Muscle of leg (tissue), 11 donors: Measurements from ENCODE around the gene ZBTB24. TPM values are rescaled to one million over a fixed set of nuclear protein-coding genes. Genes with fewer than 3 reads are reported as not detected.
A peak's percentile ranks its signal among the peaks of the same experiment; 100 is the strongest.

ENCODE experiments used
- DNase-seq: peaks from one replicate; pipeline ENCODE4 v3.0.0; 2013
- H3K27ac ChIP-seq: one replicate; pipeline ENCODE4 v1.5.1; 2013; ENCODE audit warnings: mild to moderate bottlenecking, low read length, control low read depth
- H3K27me3 ChIP-seq: one replicate; pipeline ENCODE4 v1.6.1; 2013; ENCODE audit warnings: low read length; ENCODE audit not compliant: control insufficient read depth, insufficient read depth
- H3K36me3 ChIP-seq: one replicate; pipeline ENCODE4 v1.6.1; 2013; ENCODE audit warnings: low read length; ENCODE audit not compliant: control insufficient read depth, insufficient read depth
- H3K4me1 ChIP-seq: one replicate; pipeline ENCODE4 v1.6.1; 2013; ENCODE audit warnings: low read length; ENCODE audit not compliant: control insufficient read depth, insufficient read depth
- H3K4me3 ChIP-seq: one replicate; pipeline ENCODE4 v1.5.1; 2013; ENCODE audit warnings: low read length, control low read depth
- H3K9me3 ChIP-seq: replicated peaks from 2 replicates; pipeline ENCODE4 v1.6.1; 2013; ENCODE audit warnings: low read depth, low read length; ENCODE audit not compliant: control insufficient read depth
- WGBS: methylation state at CpG from one replicate; pipeline ENCODE4 v1.1.5; 2013; ENCODE audit warnings: missing lambda C conversion rate; ENCODE audit not compliant: insufficient coverage; 5-methylcytosine and 5-hydroxymethylcytosine counted together
- polyA plus RNA-seq, 8 donors: library from polyadenylated mRNA; unstranded; fragments of 120-200 nt; gene quantifications; one replicate each; pipeline versions ENCODE4 v1.2.1 to v1.2.3, GENCODE V29; 2013; ENCODE audit warnings: inconsistent platforms in 1 of 8, low replicate concordance in 1 of 8; ENCODE audit not compliant: insufficient read length in 8 of 8, insufficient read depth in 1 of 8
- total RNA-seq: library from RNA; stranded (reverse); fragments of 120-200 nt; gene quantifications from one replicate; pipeline ENCODE4 v1.2.4, GENCODE V29; 2013

ZBTB24 gene
- total and polyA plus RNA-seq, 9 donors = 4.4 to 6.2 (median 4.8) TPM

- DNase-seq = peak; percentile 43
- no CpG with 5 or more reads among the region's 3 CpGs for WGBS
- Histone ChIP-seq H3K27ac (peak overlapping the region; percentile 32), H3K4me3 (no peak overlapping the region), H3K9me3 (no peaks in the 10 kb centered on the region), H3K36me3 (peaks cover 11% of the 10 kb centered on the region), H3K4me1 (peaks cover 18% of the 10 kb centered on the region), H3K27me3 (no peaks in the 10 kb centered on the region)
Measured at GRCh38 chr6:109485266-109485935, 2.4 kb upstream of the ZBTB24 start.

- no peak overlapping the region for H3K4me3 ChIP-seq
- DNase-seq = peak; percentile 72
- H3K4me1 ChIP-seq = peaks cover 18% of the 10 kb centered on the region
- H3K9me3 ChIP-seq = no peaks in the 10 kb centered on the region
- H3K36me3 ChIP-seq = peaks cover 19% of the 10 kb centered on the region
- H3K27ac ChIP-seq = peak overlapping the region; percentile 64
- H3K27me3 ChIP-seq = no peaks in the 10 kb centered on the region
- WGBS = 41% methylated on average over 2 of the region's 3 CpGs
Measured at GRCh38 chr6:109484122-109484521, 1.1 kb upstream of the ZBTB24 start.

- no peak for DNase-seq
- no CpG with 5 or more reads among the region's 6 CpGs for WGBS
- Histone ChIP-seq H3K36me3 (peaks cover 19% of the 10 kb centered on the region), H3K27ac (peak overlapping the region; percentile 64), H3K9me3 (no peaks in the 10 kb centered on the region), H3K4me1 (peaks cover 18% of the 10 kb centered on the region), H3K4me3 (peak overlapping the region; percentile 44), H3K27me3 (no peaks in the 10 kb centered on the region)
Measured at GRCh38 chr6:109483735-109484057, 677 bp upstream of the ZBTB24 start.

GRCh38 chr6:109480993-109481480 lies 2.0 kb downstream of the ZBTB24 start:
- no peak for DNase-seq
- Histone ChIP-seq H3K9me3 (no peaks in the 10 kb centered on the region), H3K4me1 (peaks cover 18% of the 10 kb centered on the region), H3K36me3 (peaks cover 29% of the 10 kb centered on the region), H3K4me3 (no peak overlapping the region), H3K27ac (no peak overlapping the region), H3K27me3 (no peaks in the 10 kb centered on the region)
- WGBS = 93% methylated on average over 7 of the region's 7 CpGs

GRCh38 chr6:109478841-109479624 lies 4.0 kb downstream of the ZBTB24 start:
- DNase-seq = no peak
- Histone ChIP-seq H3K27me3 (no peaks in the 10 kb centered on the region), H3K4me1 (peaks cover 11% of the 10 kb centered on the region), H3K9me3 (no peaks in the 10 kb centered on the region), H3K36me3 (peaks cover 44% of the 10 kb centered on the region), H3K27ac (no peak overlapping the region), H3K4me3 (no peak overlapping the region)
- whole genome bisulfite sequencing = no CpG with 5 or more reads among the region's 5 CpGs

- Histone ChIP-seq H3K27me3 (no peaks in the 10 kb centered on the region), H3K9me3 (no peaks in the 10 kb centered on the region), H3K4me3 (no peak overlapping the region), H3K36me3 (peaks cover 49% of the 10 kb centered on the region), H3K27ac (no peak overlapping the region), H3K4me1 (peaks cover 10% of the 10 kb centered on the region)
- 74% methylated on average over 3 of the region's 9 CpGs for WGBS
- DNase-seq = no peak
Measured at GRCh38 chr6:109478222-109478805, 4.7 kb downstream of the ZBTB24 start.

GRCh38 chr6:109477725-109478124 lies 5.3 kb downstream of the ZBTB24 start:
- DNase-seq = no peak
- WGBS = 60% methylated on average over 1 of the region's 2 CpGs
- H3K27me3 ChIP-seq = no peaks in the 10 kb centered on the region
- H3K27ac ChIP-seq = no peak overlapping the region
- H3K36me3 ChIP-seq = peaks cover 55% of the 10 kb centered on the region
- H3K9me3 ChIP-seq = no peaks in the 10 kb centered on the region
- H3K4me1 ChIP-seq = peaks cover 10% of the 10 kb centered on the region
- H3K4me3 ChIP-seq = no peak overlapping the region

- Histone ChIP-seq H3K4me1 (peaks cover 8% of the 10 kb centered on the region), H3K36me3 (peaks cover 60% of the 10 kb centered on the region), H3K27me3 (no peaks in the 10 kb centered on the region), H3K4me3 (no peak overlapping the region), H3K27ac (no peak overlapping the region), H3K9me3 (no peaks in the 10 kb centered on the region)
- WGBS = no CpG with 5 or more reads among the region's 2 CpGs
- no peak for DNase-seq
Measured at GRCh38 chr6:109477184-109477583, 5.8 kb downstream of the ZBTB24 start.

- peaks cover 67% of the 10 kb centered on the region for H3K36me3 ChIP-seq
- H3K9me3 ChIP-seq = no peaks in the 10 kb centered on the region
- no peak overlapping the region for H3K27ac ChIP-seq
- H3K27me3 ChIP-seq = no peaks in the 10 kb centered on the region
- no CpG with 5 or more reads among the region's 2 CpGs for WGBS
- H3K4me3 ChIP-seq = no peak overlapping the region
- H3K4me1 ChIP-seq = no peaks in the 10 kb centered on the region
- DNase-seq = no peak
Measured at GRCh38 chr6:109475625-109476024, 7.4 kb downstream of the ZBTB24 start.

GRCh38 chr6:109474995-109475394 lies 8.0 kb downstream of the ZBTB24 start:
- H3K4me3 ChIP-seq = no peak overlapping the region
- WGBS = 71% methylated on average over 1 of the region's 4 CpGs
- H3K4me1 ChIP-seq = no peaks in the 10 kb centered on the region
- H3K27me3 ChIP-seq = no peaks in the 10 kb centered on the region
- no peaks in the 10 kb centered on the region for H3K9me3 ChIP-seq
- DNase-seq = no peak
- no peak overlapping the region for H3K27ac ChIP-seq
- peaks cover 68% of the 10 kb centered on the region for H3K36me3 ChIP-seq
